ENCODE measurements around the gene PTEN.

The PTEN gene

GRCh38 chr10:87930934-87931835 lies 67.8 kb downstream of the PTEN start:
- DNase-seq = no peak
- Histone ChIP-seq H2AFZ (ENCODE audit: low read length) (no peak overlapping the region), H3K27ac (ENCODE audit: low read length) (no peak overlapping the region), H3K36me3 (replicated peaks; ENCODE audit: insufficient read depth, low read length) (peaks cover 3% of the 10 kb centered on the region), H3K9me2 (replicated peaks; ENCODE audit: insufficient read depth, low read length) (no peaks in the 10 kb centered on the region), H3K79me2 (ENCODE audit: low read length) (peaks cover 94% of the 10 kb centered on the region), H3K9ac (ENCODE audit: low read length) (no peak overlapping the region), H3K9me3 (replicated peaks; ENCODE audit: insufficient read depth, low read length) (no peaks in the 10 kb centered on the region), H3K4me2 (ENCODE audit: low read depth, low read length) (no peak overlapping the region), H3F3A (ENCODE audit: insufficient read depth, low read length) (no peaks in the 10 kb centered on the region; the same call in 1 of the 2 replicates), H4K20me1 (ENCODE audit: insufficient read depth, low read length) (0 out of 2 replicates have a peak, but pooled peaks cover 8% of the 10 kb centered on the region), H3K4me1 (ENCODE audit: low read length) (peaks cover 29% of the 10 kb centered on the region), H3K27me3 (replicated peaks; ENCODE audit: insufficient read depth, low read length) (no peaks in the 10 kb centered on the region), H3K4me3 (ENCODE audit: low read length) (no peak overlapping the region)
- TF ChIP-seq EZH2phosphoT487 (IDR thresholded peaks at IDR 0.05; ENCODE audit: low read length) (no peak), CTCF (IDR thresholded peaks at IDR 0.05; ENCODE audit: low read length) (no peak), EZH2 (optimal IDR thresholded peaks at IDR 0.05; ENCODE audit: low read depth, low read length) (no peak)

- Histone ChIP-seq H3K4me3 (ENCODE audit: low read length) (no peak overlapping the region), H3K9me3 (replicated peaks; ENCODE audit: insufficient read depth, low read length) (no peaks in the 10 kb centered on the region), H3K4me2 (ENCODE audit: low read depth, low read length) (no peak overlapping the region), H3K36me3 (replicated peaks; ENCODE audit: insufficient read depth, low read length) (peaks cover 3% of the 10 kb centered on the region), H3F3A (ENCODE audit: insufficient read depth, low read length) (no peaks in the 10 kb centered on the region), H4K20me1 (ENCODE audit: insufficient read depth, low read length) (0 out of 2 replicates have a peak, but pooled peaks cover 8% of the 10 kb centered on the region), H3K9ac (ENCODE audit: low read length) (no peak overlapping the region), H3K4me1 (ENCODE audit: low read length) (peaks cover 22% of the 10 kb centered on the region), H3K27me3 (replicated peaks; ENCODE audit: insufficient read depth, low read length) (no peaks in the 10 kb centered on the region), H3K9me2 (replicated peaks; ENCODE audit: insufficient read depth, low read length) (no peaks in the 10 kb centered on the region), H3K79me2 (ENCODE audit: low read length) (peaks cover 94% of the 10 kb centered on the region), H3K27ac (ENCODE audit: low read length) (no peak overlapping the region), H2AFZ (ENCODE audit: low read length) (no peak overlapping the region)
- no peak for DNase-seq
- TF ChIP-seq CTCF (IDR thresholded peaks at IDR 0.05; ENCODE audit: low read length) (no peak), EZH2 (optimal IDR thresholded peaks at IDR 0.05; ENCODE audit: low read depth, low read length) (no peak), EZH2phosphoT487 (IDR thresholded peaks at IDR 0.05; ENCODE audit: low read length) (no peak)
These were observed 68.4 kb downstream of the PTEN start for GRCh38 chr10:87931836-87932230.

GRCh38 chr10:87935290-87936141 lies 72.1 kb downstream of the PTEN start:
- H3K9me3 ChIP-seq (replicated peaks; ENCODE audit: insufficient read depth, low read length) = no peaks in the 10 kb centered on the region
- peaks cover 3% of the 10 kb centered on the region for H3K36me3 ChIP-seq (replicated peaks; ENCODE audit: insufficient read depth, low read length)
- no peaks in the 10 kb centered on the region for H3K4me1 ChIP-seq (ENCODE audit: low read length)
- no peak overlapping the region for H2AFZ ChIP-seq (ENCODE audit: low read length)
- peaks cover 66% of the 10 kb centered on the region for H3K79me2 ChIP-seq (ENCODE audit: low read length)
- no peaks in the 10 kb centered on the region for H3F3A ChIP-seq (ENCODE audit: insufficient read depth, low read length)
- no peak overlapping the region for H3K27ac ChIP-seq (ENCODE audit: low read length)
- TF ChIP-seq CTCF (IDR thresholded peaks at IDR 0.05; ENCODE audit: low read length) = no peak
- TF ChIP-seq EZH2phosphoT487 (IDR thresholded peaks at IDR 0.05; ENCODE audit: low read length) = no peak
- TF ChIP-seq EZH2 (optimal IDR thresholded peaks at IDR 0.05; ENCODE audit: low read depth, low read length) = no peak
- no peak overlapping the region for H3K4me3 ChIP-seq (ENCODE audit: low read length)
- H3K9me2 ChIP-seq (replicated peaks; ENCODE audit: insufficient read depth, low read length) = no peaks in the 10 kb centered on the region
- DNase-seq = no peak
- H3K4me2 ChIP-seq (ENCODE audit: low read depth, low read length) = no peak overlapping the region
- no peak overlapping the region for H3K9ac ChIP-seq (ENCODE audit: low read length)
- H3K27me3 ChIP-seq (replicated peaks; ENCODE audit: insufficient read depth, low read length) = no peaks in the 10 kb centered on the region
- H4K20me1 ChIP-seq (ENCODE audit: insufficient read depth, low read length) = no peaks in the 10 kb centered on the region
